Fibroblast of skin of abdomen (primary cell): ENCODE results near the gene ZNF414.

ENCODE experiments used
- DNase-seq: peaks from one replicate; pipeline ENCODE4 v3.0.0-alpha.2; 2013

ZNF414 gene

GRCh38 chr19:8462571-8462970 lies 51.4 kb downstream of the ZNF414 start:
- DNase-seq, result peak; percentile 37

GRCh38 chr19:8461891-8462290 lies 52.1 kb downstream of the ZNF414 start:
- no peak for DNase-seq

- DNase-seq, result no peak
Observed at GRCh38 chr19:8461376-8461775, 52.6 kb downstream of the ZNF414 start.

- DNase-seq, result peak; percentile 43
Observed at GRCh38 chr19:8460516-8461298, 53.3 kb downstream of the ZNF414 start.
